GM18870 (cell line): ENCODE data around the gene FOXO6.

Experiments used
- ATAC-seq: cut with Tn5 transposase; IDR thresholded peaks from one replicate; pipeline ENCODE4 v1.9.1; 2021; ENCODE audit warnings: moderate library complexity; ENCODE audit not compliant: unreplicated experiment

The FOXO6 gene

GRCh38 chr1:41349361-41350054 is 11.7 kb upstream of the FOXO6 start:
- no peak for ATAC-seq

DNA sequence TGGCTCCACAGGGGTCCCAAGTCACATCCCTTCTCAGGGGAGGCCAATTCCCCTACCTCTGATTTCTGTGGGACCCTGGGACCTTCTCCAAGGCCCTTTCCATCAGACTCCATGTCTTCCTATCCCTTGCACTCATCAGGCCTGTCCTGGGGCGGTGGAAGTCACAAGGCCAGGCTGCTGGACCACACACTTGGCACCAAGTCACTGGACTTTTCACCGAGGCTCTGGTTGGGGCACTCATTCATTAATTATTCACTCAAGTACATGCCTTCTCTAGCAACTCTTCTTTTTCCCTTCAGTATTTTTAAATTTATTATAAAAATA is 11.2 kb upstream of the FOXO6 start:
- no peak for ATAC-seq

DNA sequence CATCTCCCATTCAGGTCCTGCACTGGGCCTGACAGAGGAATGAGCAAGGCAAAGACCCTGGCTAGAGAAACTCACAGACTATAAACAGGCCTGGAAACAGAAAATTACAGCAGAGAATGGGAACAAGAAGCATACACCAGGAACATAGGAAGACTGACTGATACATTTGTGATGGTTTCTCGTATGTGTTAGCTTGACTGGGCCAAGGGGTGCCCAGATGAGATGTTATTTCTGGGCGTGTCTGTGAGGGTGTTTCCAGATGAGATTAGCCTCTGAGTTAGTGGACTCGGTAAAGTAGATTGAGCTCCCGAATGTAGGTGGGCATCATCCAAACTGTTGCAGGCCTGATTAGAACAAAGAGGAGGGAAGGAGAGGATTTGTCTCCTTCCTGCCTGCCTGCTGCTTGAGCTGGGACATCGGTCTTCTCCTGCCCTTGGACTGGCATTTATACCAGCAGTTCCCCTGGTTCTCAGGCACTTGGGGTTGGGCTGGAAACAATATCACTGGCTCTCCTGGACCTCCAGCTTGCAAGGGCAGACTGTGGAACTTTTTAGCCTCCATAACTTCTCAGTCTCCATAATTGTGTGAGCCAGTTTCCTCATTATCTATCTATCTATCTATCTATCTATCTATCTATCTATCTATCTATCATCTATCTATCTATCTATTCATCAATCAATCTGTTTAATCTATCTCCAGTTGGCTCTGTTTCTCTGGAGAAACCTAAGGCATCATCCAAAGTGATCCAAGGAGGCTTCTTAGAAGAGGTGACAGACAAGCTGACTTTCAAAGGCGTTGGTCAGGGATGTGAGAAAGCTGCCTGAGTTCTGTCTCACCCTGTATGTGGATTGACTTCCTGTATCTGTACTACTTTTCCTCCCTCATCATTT is 9.7 kb upstream of the FOXO6 start:
- no peak for ATAC-seq

DNA sequence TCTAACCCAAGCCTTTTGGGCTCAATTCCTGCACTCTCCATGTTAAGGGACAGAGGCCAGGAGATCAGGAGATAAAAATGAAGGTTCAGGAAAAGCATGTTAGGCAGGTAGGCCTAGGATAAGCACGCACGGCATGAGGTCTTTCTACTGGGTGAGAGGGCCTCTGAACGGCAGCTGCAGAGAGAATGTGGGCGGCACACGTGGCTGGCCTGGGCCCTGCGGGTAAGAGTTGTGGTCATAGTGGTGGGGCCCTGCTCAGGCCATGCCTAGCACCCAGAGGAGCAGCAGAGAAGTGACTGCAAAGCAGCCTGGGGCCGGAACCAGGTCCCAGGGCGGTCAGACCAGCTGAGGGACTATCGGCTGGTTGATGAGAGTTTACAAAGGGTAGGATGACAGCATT is 7.5 kb upstream of the FOXO6 start:
- no peak for ATAC-seq

GRCh38 chr1:41354956-41355355 is 6.3 kb upstream of the FOXO6 start:
- ATAC-seq: no peak

GRCh38 chr1:41355356-41355755 is 5.9 kb upstream of the FOXO6 start:
- ATAC-seq: no peak

DNA sequence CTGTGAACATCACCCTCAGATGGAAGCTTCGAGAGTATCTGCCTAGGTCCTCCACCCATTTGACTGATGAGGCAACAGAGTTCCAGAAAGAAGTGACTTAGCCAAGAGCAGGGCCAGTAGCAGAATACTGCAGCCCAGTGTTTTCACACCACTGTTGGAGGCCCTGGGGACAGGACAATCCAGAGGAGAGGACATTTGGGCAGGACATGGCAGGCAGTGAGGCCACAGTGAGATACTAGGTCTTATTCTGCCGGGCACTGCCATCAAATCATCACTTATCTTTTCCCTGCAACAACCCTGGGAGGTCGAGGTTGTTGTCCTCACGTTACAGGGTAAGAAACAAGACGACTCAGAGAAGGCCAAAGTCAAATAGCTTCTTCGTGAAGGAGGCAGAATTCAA is 5.5 kb upstream of the FOXO6 start:
- no peak for ATAC-seq

GRCh38 chr1:41356752-41357151 is 4.5 kb upstream of the FOXO6 start:
- ATAC-seq: no peak

DNA sequence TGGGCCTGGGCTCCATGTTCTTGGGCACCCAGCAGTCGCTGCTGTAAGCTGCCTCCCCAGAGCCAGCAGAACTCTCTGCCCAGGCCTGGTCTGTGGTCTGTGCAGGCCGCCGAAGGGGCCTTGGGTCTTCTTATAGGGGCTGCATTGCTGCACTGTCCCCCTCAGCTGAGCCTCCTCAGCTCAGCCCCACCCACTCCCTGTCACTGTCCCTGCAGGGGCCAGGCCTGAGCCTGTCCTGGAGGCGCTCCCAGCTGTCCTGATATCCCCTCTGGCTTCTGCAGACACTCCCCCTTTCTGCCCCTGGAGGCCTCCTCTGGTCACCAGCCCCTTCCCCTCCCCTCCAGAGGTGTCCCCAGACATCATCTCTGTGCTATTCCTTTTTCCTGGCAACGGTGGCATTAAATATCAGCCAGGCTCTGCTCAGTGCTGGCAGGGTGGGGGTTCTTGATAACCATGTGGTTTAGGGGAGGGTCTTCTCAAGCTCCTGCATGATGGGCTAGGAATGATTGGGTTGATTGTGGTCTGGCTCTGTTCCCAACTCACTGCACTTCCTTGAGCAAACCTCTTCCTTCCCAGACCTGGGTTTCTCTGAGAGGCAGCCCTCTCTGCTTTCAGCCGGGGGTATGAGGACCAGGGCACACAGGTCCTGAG is 3.7 kb upstream of the FOXO6 start:
- no peak for ATAC-seq

GRCh38 chr1:41358131-41359021 is 2.9 kb upstream of the FOXO6 start:
- ATAC-seq: no peak

DNA sequence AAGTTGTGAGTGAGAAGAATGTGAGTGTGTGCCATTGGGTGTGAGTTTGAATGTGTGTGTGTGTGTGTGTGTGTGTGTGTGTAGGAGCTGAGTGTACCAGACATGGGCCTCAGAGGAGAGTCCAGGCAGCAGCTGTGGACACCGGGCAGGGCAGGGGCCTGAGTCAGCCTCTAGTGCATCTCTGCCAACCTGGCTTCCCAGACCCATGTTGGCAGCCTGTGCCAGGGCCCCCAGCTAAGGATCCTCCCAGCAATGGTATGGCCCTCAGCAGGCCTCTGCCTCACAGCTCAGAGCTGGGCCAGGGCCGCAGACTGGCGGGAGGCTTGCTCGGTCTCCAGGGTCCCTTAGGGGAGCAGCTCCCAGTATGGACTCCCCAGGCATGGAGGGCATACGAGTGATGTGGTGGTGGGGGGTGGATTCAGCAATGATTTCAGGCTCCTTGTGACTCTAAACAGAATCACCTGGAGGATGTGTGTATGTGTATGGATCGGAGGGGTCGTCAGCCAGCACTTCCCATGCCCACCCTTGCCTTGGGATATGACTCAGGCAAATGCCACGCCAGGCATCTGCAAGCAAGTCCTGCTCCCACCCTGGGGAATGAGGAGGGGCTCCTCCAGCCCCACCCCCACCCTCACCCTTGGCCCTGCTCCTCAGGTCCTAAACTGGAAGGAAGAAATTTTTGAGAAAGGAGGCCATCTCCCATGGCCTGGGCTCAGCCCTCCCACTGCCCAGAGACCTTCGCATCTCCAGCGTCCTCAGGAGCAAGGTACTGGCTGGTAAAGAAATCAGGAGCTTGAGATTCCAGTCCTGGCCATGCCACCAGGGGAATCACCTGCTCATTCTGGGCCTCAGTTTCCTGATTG is 1.8 kb upstream of the FOXO6 start:
- no peak for ATAC-seq

- ATAC-seq: no peak
These were observed 1.0 kb upstream of the FOXO6 start for GRCh38 chr1:41360074-41360785.

- ATAC-seq: peak; percentile 12
These were observed 492 bp downstream of the FOXO6 start for GRCh38 chr1:41361495-41362356.

DNA sequence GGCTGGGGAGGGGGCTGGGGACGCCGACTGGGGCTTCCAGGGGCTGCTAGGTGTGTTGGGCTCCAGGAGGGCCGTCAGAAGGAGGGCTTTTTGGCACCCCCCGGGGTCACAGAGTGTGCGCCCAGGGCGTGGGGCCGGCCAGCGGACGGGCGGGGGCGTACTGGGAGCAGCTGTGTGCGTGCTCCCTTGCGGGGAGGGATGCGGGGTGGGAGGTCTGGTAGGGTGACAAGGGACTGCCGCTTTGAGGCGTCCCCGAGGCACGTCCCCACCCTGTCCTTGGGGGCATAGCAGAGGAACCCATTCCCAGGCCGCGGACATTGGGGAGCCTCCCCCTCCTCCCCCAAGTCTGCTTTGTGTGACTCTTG is 1.1 kb downstream of the FOXO6 start:
- no peak for ATAC-seq

- no peak for ATAC-seq
These were observed 1.7 kb downstream of the FOXO6 start for GRCh38 chr1:41362749-41363590.

- no peak for ATAC-seq
These were observed 2.5 kb downstream of the FOXO6 start for GRCh38 chr1:41363591-41364320.
